Dedifferentiated amniotic fluid mesenchymal stem cell (primary cell): ENCODE results near the gene TMEM151A.

ENCODE experiments used
- DNase-seq: peaks from one replicate; pipeline ENCODE4 v3.0.0-alpha.2; 2016; ENCODE audit errors: extremely low spot score

Gene TMEM151A

GRCh38 chr11:66336234-66337102 lies 44.8 kb downstream of the TMEM151A start, which contains the start of gene RIN1:
Gene RIN1 (minus strand): TSS chr11:66336434. CDS start chr11:66336402, 32 bp downstream.
- peak; percentile 88 for DNase-seq

GRCh38 chr11:66337103-66337899 lies 45.6 kb downstream of the TMEM151A start:
- no peak for DNase-seq

- DNase-seq = no peak
Measured at GRCh38 chr11:66338276-66339161, 46.8 kb downstream of the TMEM151A start.

- DNase-seq = no peak
Measured at GRCh38 chr11:66339162-66339675, 47.5 kb downstream of the TMEM151A start.

- DNase-seq = no peak
Measured at GRCh38 chr11:66339686-66340483, 48.2 kb downstream of the TMEM151A start.

- DNase-seq = no peak
Measured at GRCh38 chr11:66340596-66341501, 49.2 kb downstream of the TMEM151A start.

- DNase-seq = no peak
Measured at GRCh38 chr11:66341502-66342126, 49.9 kb downstream of the TMEM151A start.

- no peak for DNase-seq
Measured at GRCh38 chr11:66343176-66343575, 51.5 kb downstream of the TMEM151A start.

- peak; percentile 96 for DNase-seq
Measured at GRCh38 chr11:66344550-66345315, 53.0 kb downstream of the TMEM151A start, which contains the start of gene BRMS1. Gene BRMS1 (minus strand): TSS chr11:66345104. CDS start chr11:66342234, 2,870 bp downstream.

- no peak for DNase-seq
Measured at GRCh38 chr11:66345316-66345649, 53.6 kb downstream of the TMEM151A start.
